Activated CD4-positive, CD25-positive, alpha-beta regulatory T cell treated with anti-CD3 and anti-CD28 coated beads, Interleukin-2, amount 50 U/mL, for 24 hours (primary cell): ENCODE data around the gene MPPED2.
"Not testable (repeated sequence)": the region's sequence is repeated elsewhere in the genome, so short reads cannot be mapped to it uniquely, and the experiment has no call there.

Experiments used
- ATAC-seq, 2 donors: fragments of 150-1000 bp; cut with Tn5 transposase; one replicate each; pipeline ENCODE4 v1.10.0; 2021; ENCODE audit warnings: mild to moderate bottlenecking in 1 of 2, moderate library complexity in 1 of 2

MPPED2 gene

GRCh38 chr11:30578406-30578805, 7.7 kb downstream of the MPPED2 start:
- ATAC-seq = no peak

- ATAC-seq = no peak
Observed at GRCh38 chr11:30573951-30574350, 12.2 kb downstream of the MPPED2 start.

GRCh38 chr11:30568931-30569330, 17.2 kb downstream of the MPPED2 start:
- ATAC-seq = no peak

DNA sequence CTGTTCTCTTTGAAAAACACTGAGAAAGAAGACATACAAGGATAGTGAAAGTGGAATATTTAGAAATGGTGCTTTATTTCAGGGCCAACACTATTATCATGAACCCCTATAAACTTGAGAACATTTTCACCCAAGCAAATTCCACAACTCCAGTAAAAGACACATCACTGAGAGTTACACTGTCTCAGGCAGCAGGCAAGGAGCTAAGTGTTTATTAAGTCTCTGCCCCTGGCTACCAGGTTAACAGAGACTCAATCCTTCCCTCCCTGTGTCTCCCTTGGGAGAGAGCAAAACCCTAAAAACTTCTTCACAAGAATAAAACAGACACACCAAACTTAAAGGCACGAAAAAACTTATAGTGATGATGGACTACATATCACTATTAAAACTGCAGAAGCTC, 18.5 kb downstream of the MPPED2 start:
- no peak for ATAC-seq

- ATAC-seq = no peak
Observed at GRCh38 chr11:30567120-30567519, 19.0 kb downstream of the MPPED2 start.

DNA sequence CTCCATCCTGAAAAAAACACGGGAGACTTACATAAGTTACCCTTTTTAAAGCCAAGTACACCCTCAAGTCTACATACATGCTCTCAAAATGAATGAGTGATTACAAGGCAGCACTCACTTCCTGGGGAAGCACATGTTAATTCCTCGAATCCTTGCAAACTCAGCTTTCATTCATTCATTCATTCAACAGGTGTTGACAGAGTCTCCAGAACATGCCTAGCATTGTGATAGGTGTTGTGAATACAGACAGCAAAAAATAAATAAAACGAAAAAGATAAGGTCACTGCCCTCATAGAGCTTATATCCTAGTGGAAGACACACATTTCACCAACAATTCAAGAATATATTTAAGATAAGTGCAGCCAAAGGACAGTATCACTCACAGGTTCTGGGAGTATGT, 19.7 kb downstream of the MPPED2 start:
- ATAC-seq = no peak

DNA sequence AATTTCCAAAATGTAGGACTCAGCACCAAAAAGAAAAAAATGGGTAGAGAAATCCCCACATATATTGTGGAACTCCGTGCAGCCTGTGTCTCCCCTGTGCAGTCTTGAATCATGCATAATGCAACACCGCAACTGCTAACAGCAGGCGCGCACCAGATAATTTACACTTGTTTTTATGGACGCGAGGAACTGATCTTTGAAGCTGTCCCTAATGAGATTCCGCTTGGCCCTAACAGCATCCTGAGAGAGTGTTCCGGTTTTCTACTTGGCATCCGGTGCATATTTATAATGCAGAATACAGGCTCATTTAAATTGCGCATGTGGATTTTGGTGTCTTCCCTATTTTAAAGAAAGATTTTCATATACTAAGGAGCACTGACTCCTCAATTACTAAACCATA, 21.1 kb downstream of the MPPED2 start:
- ATAC-seq = no peak

GRCh38 chr11:30561691-30562415, 24.3 kb downstream of the MPPED2 start:
- no peak for ATAC-seq

DNA sequence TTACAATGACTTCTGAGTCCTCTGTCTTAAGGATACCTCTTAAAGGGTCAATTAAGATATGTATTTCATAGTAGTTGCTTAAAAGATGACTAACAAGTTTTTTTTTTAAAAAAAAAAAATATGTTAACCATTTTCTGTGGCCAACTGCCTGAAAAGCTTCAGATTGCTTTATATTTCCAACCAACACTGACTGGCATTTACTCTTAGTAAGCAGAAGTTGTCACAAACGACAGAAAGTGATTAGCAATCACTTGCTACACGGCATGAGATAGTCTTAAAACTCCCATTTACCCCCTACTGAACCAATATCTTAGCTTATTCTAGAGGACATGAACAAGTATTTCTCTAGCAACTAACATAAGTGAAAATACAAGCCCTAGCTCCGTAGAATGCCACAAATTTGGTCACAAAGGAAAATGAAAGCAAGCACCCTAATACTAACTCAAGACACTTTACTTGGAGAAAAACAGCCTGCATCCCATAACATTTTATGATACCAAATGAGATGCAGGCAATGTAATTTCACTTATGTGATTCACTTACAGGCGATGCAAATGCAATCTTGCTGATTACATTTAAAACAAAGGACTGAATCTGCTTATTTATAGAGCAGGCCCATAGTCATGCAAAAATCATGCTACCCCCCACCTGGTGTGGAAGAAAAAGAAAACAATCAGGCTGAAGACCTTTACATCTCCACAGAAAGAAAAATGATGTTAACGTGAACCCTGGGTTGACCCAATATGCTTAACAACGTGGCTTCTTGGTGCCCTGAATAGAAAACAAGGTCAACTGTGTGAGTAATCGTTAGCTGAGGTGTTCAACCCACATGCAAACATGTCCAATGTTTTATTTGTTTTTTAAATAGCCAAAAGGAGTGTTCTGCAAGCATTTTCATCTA, 25.7 kb downstream of the MPPED2 start:
- no peak for ATAC-seq

DNA sequence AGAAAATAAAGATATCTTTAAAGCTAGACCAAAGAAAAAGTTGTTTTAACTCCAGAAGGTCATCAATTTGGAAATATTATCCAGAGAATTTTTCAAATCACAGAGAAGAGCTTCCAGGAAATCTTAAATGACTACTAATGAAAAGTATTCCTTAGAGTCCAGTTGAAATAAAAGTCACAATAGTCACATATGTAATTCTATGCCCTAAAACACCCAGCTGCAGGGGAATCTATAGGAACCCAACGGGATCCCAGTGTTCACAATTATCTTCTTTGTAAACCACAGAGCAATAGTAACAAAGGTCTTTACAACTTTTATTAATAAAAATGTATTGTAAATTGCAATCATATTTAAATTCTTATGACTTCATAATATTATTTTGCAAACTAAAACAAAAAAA, 27.1 kb downstream of the MPPED2 start:
- no peak for ATAC-seq

GRCh38 chr11:30554587-30554986, 31.6 kb downstream of the MPPED2 start:
- ATAC-seq = not testable (repeated sequence)

GRCh38 chr11:30553521-30554110, 32.5 kb downstream of the MPPED2 start:
- ATAC-seq = no peak

DNA sequence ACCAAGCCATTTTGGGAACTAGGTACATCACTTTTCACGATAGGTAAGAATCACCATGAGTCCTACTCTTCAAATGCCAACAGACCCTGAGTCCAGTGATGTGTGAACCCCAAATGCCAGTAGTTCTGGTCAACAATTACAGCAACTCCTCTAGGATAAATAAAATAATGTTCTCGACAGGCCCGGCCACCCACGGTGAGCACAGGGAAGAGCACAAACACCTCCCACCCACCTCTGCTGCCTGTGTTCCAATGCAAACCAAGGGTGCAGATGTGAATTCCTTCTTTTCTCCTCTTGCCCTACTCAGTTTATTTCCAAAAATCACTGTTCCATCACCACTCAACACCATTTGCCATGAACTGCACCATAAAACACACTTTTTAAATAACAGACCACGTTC, 33.3 kb downstream of the MPPED2 start:
- no peak for ATAC-seq

DNA sequence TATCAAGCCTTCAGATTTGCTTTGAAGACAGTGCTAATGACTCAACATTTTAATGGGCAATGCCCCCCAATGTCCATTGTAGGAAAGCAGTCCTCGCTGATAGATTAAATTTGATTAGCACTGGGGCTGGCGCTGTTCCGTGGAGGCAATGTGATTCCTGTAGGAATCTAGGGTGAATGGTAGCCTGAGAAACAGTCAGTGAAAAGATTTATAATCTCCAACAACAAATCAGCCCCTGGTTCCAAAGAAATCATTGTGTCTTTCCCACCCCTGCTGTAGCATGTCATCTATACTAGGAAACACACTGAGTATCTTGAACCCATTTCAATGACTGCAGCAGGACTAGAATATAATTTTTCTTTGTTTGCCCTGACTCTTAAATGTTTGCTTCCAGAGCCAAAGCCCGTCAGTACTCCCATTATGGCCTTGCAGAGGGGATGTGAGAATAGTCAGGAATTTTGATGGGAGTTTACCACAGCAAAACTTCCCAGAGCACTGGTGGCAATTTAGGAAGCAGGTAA, 36.1 kb downstream of the MPPED2 start:
- ATAC-seq = no peak

GRCh38 chr11:30549565-30549964, 36.6 kb downstream of the MPPED2 start:
- ATAC-seq = no peak

DNA sequence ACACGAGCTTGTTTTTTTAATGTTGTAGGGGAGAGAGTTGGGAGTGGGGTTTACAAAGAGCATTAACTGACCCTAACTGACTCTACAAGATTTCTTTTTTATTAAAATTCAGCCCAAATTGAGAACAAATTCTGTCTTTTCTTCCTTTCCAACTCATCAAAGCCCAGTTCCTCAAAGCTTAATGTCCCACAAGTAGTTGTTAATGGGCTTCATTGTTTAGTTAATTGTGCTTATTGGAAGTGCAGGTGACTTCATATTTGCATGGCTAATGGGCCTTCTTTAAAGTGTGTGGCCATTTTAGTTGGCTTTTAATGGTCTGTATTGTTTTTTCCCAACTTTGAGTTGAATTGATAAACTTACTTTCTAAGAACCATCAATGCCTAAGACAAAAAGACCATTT, 39.8 kb downstream of the MPPED2 start:
- no peak for ATAC-seq

- no peak for ATAC-seq
Observed at GRCh38 chr11:30545507-30545906, 40.6 kb downstream of the MPPED2 start.

- ATAC-seq = no peak
Observed at GRCh38 chr11:30543066-30543465, 43.1 kb downstream of the MPPED2 start.

- no peak for ATAC-seq
Observed at GRCh38 chr11:30540781-30541180, 45.4 kb downstream of the MPPED2 start.

GRCh38 chr11:30538251-30538650, 47.9 kb downstream of the MPPED2 start:
- ATAC-seq = no peak

- ATAC-seq = no peak
Observed at GRCh38 chr11:30535818-30536217, 50.3 kb downstream of the MPPED2 start.

GRCh38 chr11:30533445-30533947, 52.7 kb downstream of the MPPED2 start:
- no peak for ATAC-seq

DNA sequence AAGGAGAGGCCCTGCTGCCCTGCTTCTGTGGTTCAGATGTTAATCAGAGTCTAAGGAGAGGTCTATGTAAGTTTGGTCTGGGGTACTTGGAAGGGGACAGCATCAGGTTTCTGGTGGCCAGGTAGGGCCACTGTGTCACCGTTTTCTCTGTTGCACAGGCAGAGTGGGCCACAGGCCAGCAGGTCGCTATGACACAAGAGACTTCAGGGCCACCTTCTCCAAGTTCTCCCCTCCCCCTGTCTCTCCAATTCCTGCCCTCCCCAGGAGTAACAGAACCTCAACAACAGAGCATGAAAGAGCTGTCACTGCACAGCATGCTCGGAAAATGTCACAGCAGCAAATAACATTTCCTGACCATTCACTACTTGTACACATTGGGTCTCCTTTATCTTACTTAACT, 58.6 kb downstream of the MPPED2 start:
- ATAC-seq = no peak
